WERI-Rb-1 (cell line): ENCODE data around the gene LRP6.

Experiments used
- DNase-seq: peaks from one replicate; pipeline ENCODE4 v3.0.0-alpha.2; 2020
- H3K27ac ChIP-seq: fragments of 250-450 bp; sonication (Bioruptor Pico); 2 replicates; pipeline ENCODE4 v1.5.1; 2020; ENCODE audit warnings: mild to moderate bottlenecking, moderate library complexity
- H3K27me3 ChIP-seq: fragments of 250-450 bp; sonication (Bioruptor Pico); 2 replicates; pipeline ENCODE4 v1.5.1; 2021; ENCODE audit warnings: mild to moderate bottlenecking, low read depth, moderate library complexity; ENCODE audit not compliant: insufficient read depth, severe bottlenecking
- H3K36me3 ChIP-seq: fragments of 250-450 bp; sonication (Bioruptor Pico); 2 replicates; pipeline ENCODE4 v1.5.1; 2020; ENCODE audit warnings: mild to moderate bottlenecking, moderate library complexity
- H3K4me3 ChIP-seq: 2 replicates; pipeline ENCODE4 v1.5.1; 2011; ENCODE audit warnings: low read depth, mild to moderate bottlenecking, control low read depth, low read length
- H3K9me3 ChIP-seq: fragments of 250-450 bp; sonication (Bioruptor Pico); 2 replicates; pipeline ENCODE4 v1.5.1; 2021; ENCODE audit warnings: mild to moderate bottlenecking, moderate library complexity; ENCODE audit not compliant: severe bottlenecking
- TF ChIP-seq, protein P1 (sequence below): IDR thresholded peaks from 2 replicates; pipeline ENCODE4 v1.5.1; 2011; ENCODE audit warnings: low read depth, mild to moderate bottlenecking, control low read depth, inconsistent platforms, low read length

LRP6 gene

DNA sequence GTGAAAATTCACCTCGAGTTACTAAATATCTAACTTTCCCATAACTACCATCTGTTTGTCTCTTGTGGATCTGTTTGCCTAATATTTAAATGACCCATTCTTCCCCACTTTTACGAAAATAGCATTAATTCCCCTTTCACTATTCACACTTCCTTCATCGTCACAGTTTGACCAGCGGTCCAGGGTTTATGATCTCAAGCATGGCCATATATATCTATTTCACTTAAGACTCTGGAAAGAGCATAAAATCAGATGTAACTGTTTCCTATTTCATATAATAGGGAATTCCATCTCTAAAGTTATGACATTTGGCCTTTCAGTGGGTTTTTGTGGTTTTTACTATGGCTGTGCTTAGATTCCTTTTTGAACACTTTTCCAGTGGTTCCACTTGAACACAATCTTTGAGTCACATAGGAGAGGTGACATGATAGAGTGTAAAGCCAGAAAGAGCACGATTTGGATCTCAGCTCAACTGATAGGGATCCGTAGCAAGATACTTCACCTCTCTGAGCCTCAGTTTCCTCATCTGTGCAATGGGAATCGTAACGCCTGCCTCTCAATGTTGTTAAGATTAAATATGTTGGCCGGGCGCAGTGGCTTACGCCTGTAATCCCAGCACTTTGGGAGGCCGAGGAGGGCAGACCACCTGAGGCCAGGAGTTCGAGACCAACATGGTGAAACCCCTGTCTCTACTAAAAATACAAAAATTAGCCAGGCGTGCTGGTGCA, 196.9 kb downstream of the LRP6 start:
- TF ChIP-seq, protein P1, sequence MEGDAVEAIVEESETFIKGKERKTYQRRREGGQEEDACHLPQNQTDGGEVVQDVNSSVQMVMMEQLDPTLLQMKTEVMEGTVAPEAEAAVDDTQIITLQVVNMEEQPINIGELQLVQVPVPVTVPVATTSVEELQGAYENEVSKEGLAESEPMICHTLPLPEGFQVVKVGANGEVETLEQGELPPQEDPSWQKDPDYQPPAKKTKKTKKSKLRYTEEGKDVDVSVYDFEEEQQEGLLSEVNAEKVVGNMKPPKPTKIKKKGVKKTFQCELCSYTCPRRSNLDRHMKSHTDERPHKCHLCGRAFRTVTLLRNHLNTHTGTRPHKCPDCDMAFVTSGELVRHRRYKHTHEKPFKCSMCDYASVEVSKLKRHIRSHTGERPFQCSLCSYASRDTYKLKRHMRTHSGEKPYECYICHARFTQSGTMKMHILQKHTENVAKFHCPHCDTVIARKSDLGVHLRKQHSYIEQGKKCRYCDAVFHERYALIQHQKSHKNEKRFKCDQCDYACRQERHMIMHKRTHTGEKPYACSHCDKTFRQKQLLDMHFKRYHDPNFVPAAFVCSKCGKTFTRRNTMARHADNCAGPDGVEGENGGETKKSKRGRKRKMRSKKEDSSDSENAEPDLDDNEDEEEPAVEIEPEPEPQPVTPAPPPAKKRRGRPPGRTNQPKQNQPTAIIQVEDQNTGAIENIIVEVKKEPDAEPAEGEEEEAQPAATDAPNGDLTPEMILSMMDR = no peak
- Histone ChIP-seq H3K4me3 (no peak overlapping the region), H3K9me3 (no peaks in the 10 kb centered on the region), H3K27me3 (no peaks in the 10 kb centered on the region), H3K36me3 (no peaks in the 10 kb centered on the region), H3K27ac (no peak overlapping the region)
- DNase-seq = no peak

GRCh38 chr12:12068751-12069150, 198.1 kb downstream of the LRP6 start:
- DNase-seq = no peak
- Histone ChIP-seq H3K27me3 (no peaks in the 10 kb centered on the region), H3K36me3 (no peaks in the 10 kb centered on the region), H3K4me3 (no peak overlapping the region), H3K9me3 (no peaks in the 10 kb centered on the region), H3K27ac (no peak overlapping the region)
- TF ChIP-seq, protein P1 = no peak
